Naive thymus-derived CD8-positive, alpha-beta T cell (primary cell): Measurements from ENCODE around the gene ZBTB7C. TPM values are rescaled to one million over a fixed set of nuclear protein-coding genes. Genes with fewer than 3 reads are reported as not detected.

Experiments
- ATAC-seq, 2 donors: fragments of 150-1000 bp; cut with Tn5 transposase in 1 of 2; sonication (Bioruptor Pico), chemical (Tn5 transposase) in 1 of 2; 1 replicate in 1 of 2; 2 replicates in 1 of 2; pipeline ENCODE4 v1.10.0; 2021; ENCODE audit warnings: mild to moderate bottlenecking in 2 of 2, moderate library complexity in 2 of 2
- POLR2A ChIA-PET: fragments of 350-600 bp; sonication (Branson Sonifier 250); formaldehyde crosslinking; loops from one replicate; lab custom pipeline; 2021; ENCODE audit warnings: antibody characterized with exemption; lab: Charles Lee
- DNase-seq, 10 donors: peaks; one replicate each; pipeline versions ENCODE4 v3.0.0 to v3.0.0-alpha.2; 2020 to 2022
- H3K27ac Mint-ChIP-seq, 10 donors: one replicate each; pipeline ENCODE4 v1.8.0; 2020 to 2022; ENCODE audit warnings: mild to moderate bottlenecking in 10 of 10, mixed read lengths in 10 of 10, moderate library complexity in 4 of 10, inconsistent platforms in 1 of 10
- H3K27me3 Mint-ChIP-seq, 5 donors: one replicate each; pipeline ENCODE4 v1.8.0; 2021 to 2022; ENCODE audit warnings: mixed read lengths in 5 of 5
- H3K36me3 Mint-ChIP-seq, 3 donors: one replicate each; pipeline ENCODE4 v1.8.0; 2020 to 2022; ENCODE audit warnings: mixed read lengths in 3 of 3, mild to moderate bottlenecking in 2 of 3, inconsistent platforms in 1 of 3
- H3K4me1 Mint-ChIP-seq, 4 donors: one replicate each; pipeline ENCODE4 v1.8.0; 2021 to 2022; ENCODE audit warnings: mixed read lengths in 4 of 4
- H3K4me3 Mint-ChIP-seq, 10 donors: one replicate each; pipeline ENCODE4 v1.8.0; 2020 to 2022; ENCODE audit warnings: mild to moderate bottlenecking in 10 of 10, mixed read lengths in 10 of 10, moderate library complexity in 6 of 10, inconsistent platforms in 1 of 10
- H3K9me3 Mint-ChIP-seq, 9 donors: one replicate each; pipeline ENCODE4 v1.8.0; 2020 to 2022; ENCODE audit warnings: mixed read lengths in 9 of 9, mild to moderate bottlenecking in 3 of 9, inconsistent platforms in 1 of 9, moderate library complexity in 1 of 9
- polyA plus RNA-seq, 3 donors: library from polyadenylated mRNA; unstranded; fragments of 300-500 nt; fragmentation: Illumina TruSeq; gene quantifications; one replicate each; pipeline ENCODE4 v1.2.3, GENCODE V29; 2021
- total RNA-seq, 8 experiments: library from RNA in 2 of 8; stranded (reverse) in 2 of 8; gene quantifications; one replicate each; pipeline ENCODE4 v1.2.3 and lab custom pipeline; 2021 to 2026

ZBTB7C gene
- total and polyA plus RNA-seq, 5 experiments from 2014 or later, result not detected

GRCh38 chr18:48026216-48026615, 383.0 kb downstream of the ZBTB7C start:
- H3K4me1 Mint-ChIP-seq, result peaks cover 0 to 7% (median 2%) of the 10 kb centered on the region in 4 donors
- DNase-seq (no peak), ATAC-seq (no peak)
- POLR2A ChIA-PET, result no interaction called here
- no peak overlapping the region for H3K4me3 Mint-ChIP-seq
- H3K27ac Mint-ChIP-seq, result no peak overlapping the region
- no peaks in the 10 kb centered on the region for H3K36me3 Mint-ChIP-seq
- H3K9me3 Mint-ChIP-seq, result no peaks in the 10 kb centered on the region
- peaks cover 7 to 34% (median 17%) of the 10 kb centered on the region in 5 donors for H3K27me3 Mint-ChIP-seq

GRCh38 chr18:48024881-48025660, 384.1 kb downstream of the ZBTB7C start:
- no peaks in the 10 kb centered on the region for H3K9me3 Mint-ChIP-seq
- no peak for ATAC-seq
- no peak overlapping the region for H3K27ac Mint-ChIP-seq
- H3K27me3 Mint-ChIP-seq, result peaks cover 7 to 34% (median 17%) of the 10 kb centered on the region in 5 donors
- DNase-seq, result no peak
- peaks cover 0 to 7% (median 2%) of the 10 kb centered on the region in 4 donors for H3K4me1 Mint-ChIP-seq
- no peaks in the 10 kb centered on the region for H3K36me3 Mint-ChIP-seq
- no peak overlapping the region for H3K4me3 Mint-ChIP-seq
- POLR2A ChIA-PET, result no interaction called here

- POLR2A ChIA-PET, result interaction anchor here (0.7 kb wide), 1 partner anchor 9 kb away, joined by 3 read pairs; no protein-coding TSS in a partner anchor
- H3K27ac Mint-ChIP-seq, result peak overlapping the region in 1 of 10 donors; percentile 48
- H3K9me3 Mint-ChIP-seq, result no peaks in the 10 kb centered on the region
- peaks cover 7 to 34% (median 19%) of the 10 kb centered on the region in 5 donors for H3K27me3 Mint-ChIP-seq
- no peaks in the 10 kb centered on the region for H3K36me3 Mint-ChIP-seq
- no peak for DNase-seq
- ATAC-seq, result no peak
- no peak overlapping the region for H3K4me3 Mint-ChIP-seq
- H3K4me1 Mint-ChIP-seq, result peaks cover 0 to 7% (median 2%) of the 10 kb centered on the region in 4 donors
These were observed 385.1 kb downstream of the ZBTB7C start for GRCh38 chr18:48024009-48024512.

- POLR2A ChIA-PET, result interaction anchor here (0.7 kb wide), 1 partner anchor 9 kb away, joined by 3 read pairs; no protein-coding TSS in a partner anchor
- DNase-seq, result no peak
- no peak for ATAC-seq
- no peak overlapping the region for H3K4me3 Mint-ChIP-seq
- no peaks in the 10 kb centered on the region for H3K9me3 Mint-ChIP-seq
- H3K4me1 Mint-ChIP-seq, result peaks cover 0 to 7% (median 2%) of the 10 kb centered on the region in 4 donors
- no peaks in the 10 kb centered on the region for H3K36me3 Mint-ChIP-seq
- peaks cover 8 to 34% (median 21%) of the 10 kb centered on the region in 5 donors for H3K27me3 Mint-ChIP-seq
- peak overlapping the region in 1 of 10 donors; percentile 48 for H3K27ac Mint-ChIP-seq
These were observed 385.7 kb downstream of the ZBTB7C start for GRCh38 chr18:48023334-48024008.

GRCh38 chr18:48022531-48023329, 386.5 kb downstream of the ZBTB7C start:
- H3K36me3 Mint-ChIP-seq, result no peaks in the 10 kb centered on the region

GRCh38 chr18:48022021-48022420, 387.2 kb downstream of the ZBTB7C start:
- peaks cover 0 to 3% (median 0%) of the 10 kb centered on the region in 9 donors for H3K9me3 Mint-ChIP-seq
- no peaks in the 10 kb centered on the region for H3K36me3 Mint-ChIP-seq
- ATAC-seq (no peak), DNase-seq (no peak)
- POLR2A ChIA-PET, result no interaction called here
- peak overlapping the region in 1 of 10 donors; percentile 43 for H3K27ac Mint-ChIP-seq
- H3K4me1 Mint-ChIP-seq, result peaks cover 0 to 7% (median 2%) of the 10 kb centered on the region in 4 donors
- H3K27me3 Mint-ChIP-seq, result peaks cover 11 to 34% (median 21%) of the 10 kb centered on the region in 5 donors
- no peak overlapping the region for H3K4me3 Mint-ChIP-seq

More at GRCh38 chr18:48022531-48023329, 386.5 kb downstream of the ZBTB7C start:
- ATAC-seq (peak; percentile 50 to 56), DNase-seq (peak in 4 of 10 donors; percentile 13 to 49 (median 42))
- POLR2A ChIA-PET, result no interaction called here
- H3K27me3 Mint-ChIP-seq, result peaks cover 8 to 34% (median 21%) of the 10 kb centered on the region in 5 donors
- peak overlapping the region in 1 of 10 donors; percentile 5 for H3K27ac Mint-ChIP-seq
- no peak overlapping the region for H3K4me3 Mint-ChIP-seq
- no peaks in the 10 kb centered on the region for H3K9me3 Mint-ChIP-seq
- peaks cover 0 to 7% (median 2%) of the 10 kb centered on the region in 4 donors for H3K4me1 Mint-ChIP-seq

- H3K36me3 Mint-ChIP-seq, result no peaks in the 10 kb centered on the region
- H3K27me3 Mint-ChIP-seq, result peaks cover 11 to 34% (median 21%) of the 10 kb centered on the region in 5 donors
- no peak for DNase-seq
- H3K4me3 Mint-ChIP-seq, result no peak overlapping the region
- peaks cover 0 to 7% (median 2%) of the 10 kb centered on the region in 4 donors for H3K4me1 Mint-ChIP-seq
- peaks cover 0 to 6% (median 0%) of the 10 kb centered on the region in 9 donors for H3K9me3 Mint-ChIP-seq
- no peak overlapping the region for H3K27ac Mint-ChIP-seq
- POLR2A ChIA-PET, result no interaction called here
- ATAC-seq, result peak in 1 of 2 donors; percentile 76
These were observed 387.8 kb downstream of the ZBTB7C start for GRCh38 chr18:48021273-48021914.

- H3K9me3 Mint-ChIP-seq, result peaks cover 0 to 8% (median 0%) of the 10 kb centered on the region in 9 donors
- H3K4me3 Mint-ChIP-seq, result no peak overlapping the region
- ATAC-seq, result peak in 1 of 2 donors; percentile 18
- H3K4me1 Mint-ChIP-seq, result peaks cover 0 to 7% (median 2%) of the 10 kb centered on the region in 4 donors
- no peak overlapping the region for H3K27ac Mint-ChIP-seq
- H3K36me3 Mint-ChIP-seq, result peaks cover 0 to under 1% (median 0%) of the 10 kb centered on the region in 3 donors
- H3K27me3 Mint-ChIP-seq, result peaks cover 11 to 28% (median 21%) of the 10 kb centered on the region in 5 donors
- no peak for DNase-seq
- POLR2A ChIA-PET, result no interaction called here
These were observed 388.6 kb downstream of the ZBTB7C start for GRCh38 chr18:48020337-48021250.

GRCh38 chr18:48019557-48020325, 389.4 kb downstream of the ZBTB7C start:
- POLR2A ChIA-PET, result no interaction called here
- ATAC-seq (no peak), DNase-seq (no peak)
- peaks cover 4 to 20% (median 18%) of the 10 kb centered on the region in 5 donors for H3K27me3 Mint-ChIP-seq
- H3K9me3 Mint-ChIP-seq, result peaks cover 0 to 14% (median 5%) of the 10 kb centered on the region in 9 donors
- no peak overlapping the region for H3K4me3 Mint-ChIP-seq
- H3K4me1 Mint-ChIP-seq, result peaks cover 0 to 7% (median 2%) of the 10 kb centered on the region in 4 donors
- H3K27ac Mint-ChIP-seq, result no peak overlapping the region
- peaks cover 0 to 8% (median 0%) of the 10 kb centered on the region in 3 donors for H3K36me3 Mint-ChIP-seq

- DNase-seq, result no peak
- ATAC-seq, result no peak
- Mint-ChIP-seq H3K27ac (peak overlapping the region in 1 of 10 donors; percentile 73), H3K27me3 (peaks cover 0 to 16% (median 13%) of the 10 kb centered on the region in 5 donors), H3K9me3 (peaks cover 0 to 23% (median 8%) of the 10 kb centered on the region in 9 donors), H3K36me3 (peaks cover 0 to 14% (median 0%) of the 10 kb centered on the region in 3 donors), H3K4me3 (no peak overlapping the region), H3K4me1 (peaks cover 0 to 7% (median 2%) of the 10 kb centered on the region in 4 donors)
- POLR2A ChIA-PET, result no interaction called here
These were observed 390.3 kb downstream of the ZBTB7C start for GRCh38 chr18:48018851-48019250.
